ENCODE results near the gene SLC9A5. TPM values are rescaled to one million over a fixed set of nuclear protein-coding genes. Genes with fewer than 3 reads are reported as not detected.

SLC9A5 gene
- total RNA-seq, 1 donor from 2014 or later = 0.94 TPM

GRCh38 chr16:67280090-67281015 is 31.6 kb downstream of the SLC9A5 start:
- no peak for DNase-seq (ENCODE audit: low read depth)

- no peak for DNase-seq (ENCODE audit: low read depth)
Measured at GRCh38 chr16:67281536-67282446, 33.0 kb downstream of the SLC9A5 start.

- DNase-seq (ENCODE audit: low read depth) = no peak
Measured at GRCh38 chr16:67282447-67282805, 33.6 kb downstream of the SLC9A5 start.

- DNase-seq (ENCODE audit: low read depth) = no peak
Measured at GRCh38 chr16:67283039-67283825, 34.5 kb downstream of the SLC9A5 start.

DNA sequence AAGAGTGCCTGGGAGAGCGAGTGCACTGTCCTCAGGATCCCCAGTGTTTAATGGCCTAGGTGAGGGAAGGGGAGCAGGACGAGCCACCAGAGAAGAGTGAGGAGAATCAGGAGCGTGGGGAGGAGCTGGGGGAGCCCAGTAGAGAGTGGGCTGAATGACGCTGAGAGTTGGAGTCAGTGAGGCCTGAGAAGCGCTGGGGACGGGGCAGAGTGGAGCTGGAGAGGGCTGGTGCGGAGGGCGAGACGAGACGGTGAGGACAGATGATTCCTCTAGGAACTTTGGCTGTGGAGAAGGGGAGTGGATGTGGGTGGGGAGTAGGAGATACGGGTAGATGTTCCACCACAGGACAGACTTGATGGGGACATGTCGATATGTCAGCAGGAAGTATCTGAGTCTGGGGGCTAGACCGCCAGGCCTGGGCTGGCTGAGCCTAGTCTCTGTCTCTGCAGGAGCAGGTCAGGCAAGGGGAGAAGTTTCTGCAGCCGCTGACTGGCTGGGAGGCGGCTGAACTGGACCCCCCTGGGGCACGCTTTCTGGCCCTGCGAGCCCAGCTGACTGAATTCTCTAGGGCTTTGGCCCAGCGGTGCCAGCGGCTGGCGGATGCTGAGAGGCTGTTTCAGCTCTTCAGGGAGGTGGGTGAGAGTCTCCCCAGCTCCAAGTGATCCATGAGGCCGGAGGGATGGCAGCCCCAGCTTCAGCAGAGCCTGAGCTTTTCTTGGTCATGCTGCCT is 35.2 kb downstream of the SLC9A5 start:
- DNase-seq (ENCODE audit: low read depth) = no peak

DNA sequence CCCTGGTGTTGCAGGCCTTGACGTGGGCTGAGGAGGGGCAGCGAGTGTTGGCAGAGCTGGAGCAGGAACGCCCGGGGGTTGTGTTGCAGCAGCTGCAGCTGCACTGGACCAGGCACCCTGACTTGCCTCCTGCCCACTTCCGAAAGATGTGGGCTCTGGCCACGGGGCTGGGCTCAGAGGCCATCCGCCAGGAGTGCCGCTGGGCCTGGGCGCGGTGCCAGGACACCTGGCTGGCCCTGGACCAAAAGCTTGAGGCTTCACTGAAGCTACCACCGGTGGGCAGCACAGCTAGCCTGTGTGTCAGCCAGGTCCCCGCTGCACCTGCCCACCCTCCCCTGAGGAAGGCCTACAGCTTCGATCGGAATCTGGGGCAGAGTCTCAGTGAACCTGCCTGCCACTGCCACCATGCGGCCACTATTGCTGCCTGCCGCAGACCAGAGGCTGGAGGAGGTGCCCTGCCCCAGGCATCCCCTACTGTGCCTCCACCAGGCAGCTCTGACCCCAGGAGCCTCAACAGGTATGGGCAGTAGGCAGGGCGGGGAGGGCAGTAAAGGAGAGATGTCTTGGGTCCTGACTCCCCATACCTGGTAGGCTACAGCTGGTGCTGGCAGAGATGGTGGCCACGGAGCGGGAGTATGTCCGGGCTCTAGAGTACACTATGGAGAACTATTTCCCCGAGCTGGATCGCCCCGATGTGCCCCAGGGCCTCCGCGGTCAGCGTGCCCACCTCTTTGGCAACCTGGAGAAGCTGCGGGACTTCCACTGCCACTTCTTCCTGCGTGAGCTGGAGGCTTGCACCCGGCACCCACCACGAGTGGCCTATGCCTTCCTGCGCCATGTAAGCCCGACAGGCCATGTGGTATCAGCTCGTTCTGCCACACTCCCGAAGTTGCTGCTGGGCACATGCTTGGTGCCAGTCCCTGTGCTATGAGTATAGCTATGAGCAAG is 36.2 kb downstream of the SLC9A5 start:
- peak; percentile 64 for DNase-seq (ENCODE audit: low read depth)

DNA sequence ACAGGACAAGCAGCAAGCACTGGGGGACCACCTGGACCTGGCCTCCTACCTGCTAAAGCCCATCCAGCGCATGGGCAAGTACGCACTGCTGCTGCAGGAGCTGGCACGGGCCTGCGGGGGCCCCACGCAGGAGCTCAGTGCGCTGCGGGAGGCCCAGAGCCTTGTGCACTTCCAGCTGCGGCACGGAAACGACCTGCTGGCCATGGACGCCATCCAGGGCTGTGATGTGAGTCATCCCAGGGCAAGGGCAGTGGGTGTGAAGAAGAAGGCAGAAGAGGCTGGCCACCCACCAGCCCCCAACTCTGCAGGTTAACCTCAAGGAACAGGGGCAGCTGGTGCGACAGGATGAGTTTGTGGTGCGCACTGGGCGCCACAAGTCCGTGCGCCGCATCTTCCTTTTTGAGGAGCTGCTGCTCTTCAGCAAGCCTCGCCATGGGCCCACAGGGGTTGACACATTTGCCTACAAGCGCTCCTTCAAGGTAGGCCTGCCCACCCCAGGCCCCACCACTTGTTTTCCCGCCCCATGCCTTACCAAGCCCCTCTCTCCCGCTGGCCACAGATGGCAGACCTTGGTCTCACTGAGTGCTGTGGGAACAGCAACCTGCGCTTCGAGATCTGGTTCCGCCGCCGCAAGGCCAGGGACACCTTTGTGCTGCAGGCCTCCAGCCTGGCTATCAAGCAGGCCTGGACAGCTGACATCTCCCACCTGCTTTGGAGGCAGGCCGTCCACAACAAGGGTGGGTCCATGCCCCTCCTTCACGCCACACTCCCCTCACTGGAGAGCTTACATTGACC is 37.9 kb downstream of the SLC9A5 start:
- DNase-seq (ENCODE audit: low read depth) = no peak

DNA sequence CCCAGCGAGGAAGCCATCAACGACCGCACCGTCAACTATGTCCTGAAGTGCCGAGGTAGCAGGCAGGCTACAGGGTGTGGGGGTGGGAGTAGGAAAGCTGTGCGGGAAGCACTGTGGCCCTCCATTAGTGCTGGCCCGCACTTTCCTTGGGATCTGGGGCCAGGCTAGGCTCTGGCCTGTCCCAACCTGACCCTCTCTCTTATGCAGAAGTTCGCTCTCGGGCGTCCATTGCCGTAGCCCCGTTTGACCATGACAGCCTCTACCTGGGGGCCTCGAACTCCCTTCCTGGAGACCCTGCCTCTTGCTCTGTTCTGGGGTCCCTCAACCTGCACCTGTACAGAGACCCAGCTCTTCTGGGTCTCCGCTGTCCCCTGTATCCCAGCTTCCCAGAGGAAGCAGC is 39.2 kb downstream of the SLC9A5 start:
- no peak for DNase-seq (ENCODE audit: low read depth)

DNA sequence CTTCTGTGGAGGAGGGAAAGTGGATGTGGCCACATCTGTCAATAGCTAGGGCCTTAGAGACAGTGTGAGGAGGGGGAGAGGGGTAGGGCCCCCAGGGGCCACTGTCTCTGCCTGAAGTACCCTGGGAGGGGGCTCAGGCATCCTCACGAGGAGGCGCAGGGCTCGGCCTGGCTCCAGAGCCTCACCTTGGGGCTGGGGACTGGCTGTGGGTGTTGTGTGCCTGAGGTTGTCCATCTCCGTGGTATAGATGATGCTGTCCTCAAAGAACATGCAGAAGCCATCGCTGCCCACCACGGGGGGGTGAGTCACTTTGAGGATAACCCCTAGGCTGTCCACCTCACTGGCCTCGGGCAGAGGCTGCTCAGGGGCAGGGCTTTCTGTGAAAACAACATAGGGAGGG is 42.7 kb downstream of the SLC9A5 start:
- DNase-seq (ENCODE audit: low read depth) = no peak

GRCh38 chr16:67294171-67294757 is 45.5 kb downstream of the SLC9A5 start:
- no peak for DNase-seq (ENCODE audit: low read depth)

- DNase-seq (ENCODE audit: low read depth) = no peak
Measured at GRCh38 chr16:67294938-67295361, 46.2 kb downstream of the SLC9A5 start.

GRCh38 chr16:67296420-67296819 is 47.6 kb downstream of the SLC9A5 start:
- DNase-seq (ENCODE audit: low read depth) = peak; percentile 62

- no peak for DNase-seq (ENCODE audit: low read depth)
Measured at GRCh38 chr16:67298277-67298676, 49.5 kb downstream of the SLC9A5 start.

- DNase-seq (ENCODE audit: low read depth) = no peak
Measured at GRCh38 chr16:67299269-67299668, 50.5 kb downstream of the SLC9A5 start.

- peak; percentile 23 for DNase-seq (ENCODE audit: low read depth)
Measured at GRCh38 chr16:67301080-67301782, 52.5 kb downstream of the SLC9A5 start.

DNA sequence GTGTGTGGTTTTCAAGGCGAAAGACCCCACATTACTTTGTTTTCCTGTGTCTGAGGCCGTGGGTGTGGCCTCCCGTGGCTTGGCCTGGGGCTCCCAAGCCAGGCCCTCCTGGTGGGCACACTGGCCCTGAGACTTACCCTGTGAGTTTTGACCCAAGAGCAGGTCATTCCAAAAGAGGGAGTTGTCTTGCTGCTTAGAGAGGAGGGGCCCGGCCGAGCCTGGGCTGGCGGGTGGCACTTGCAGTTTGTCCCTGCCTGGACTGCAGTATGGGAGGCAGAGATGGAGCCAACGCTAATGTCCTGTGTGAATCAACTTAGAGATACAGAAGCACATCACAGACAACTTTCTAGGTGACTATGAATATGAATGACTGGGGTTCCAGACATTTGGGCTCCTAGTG is 53.3 kb downstream of the SLC9A5 start:
- DNase-seq (ENCODE audit: low read depth) = no peak

- DNase-seq (ENCODE audit: low read depth) = no peak
Measured at GRCh38 chr16:67302970-67303369, 54.2 kb downstream of the SLC9A5 start.

DNA sequence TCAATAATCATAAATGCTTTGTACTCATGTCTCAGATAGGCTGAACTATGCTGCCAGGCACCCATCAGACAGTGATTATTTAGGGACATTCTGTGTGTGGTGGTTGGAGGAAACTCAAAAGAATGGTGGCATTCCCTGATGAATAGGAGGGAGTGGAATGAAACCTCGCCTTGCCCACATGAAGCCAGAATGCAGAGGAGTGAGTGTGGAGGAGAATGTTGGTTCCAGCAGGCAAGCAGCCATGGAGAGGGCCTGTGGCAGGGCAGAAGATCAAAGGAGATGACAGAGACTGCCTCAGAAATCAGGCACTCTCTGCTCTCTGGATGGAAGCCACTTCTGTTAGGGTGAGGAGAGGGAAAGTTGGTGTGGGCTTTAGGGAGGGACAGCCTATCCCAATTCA is 55.2 kb downstream of the SLC9A5 start:
- DNase-seq (ENCODE audit: low read depth) = peak; percentile 79

Measured in myocyte (in vitro differentiated cells).